ENCODE measurements around the gene DOCK3.
"Not testable (repeated sequence)": the region's sequence is repeated elsewhere in the genome, so short reads cannot be mapped to it uniquely, and the experiment has no call there.

The DOCK3 gene

DNA sequence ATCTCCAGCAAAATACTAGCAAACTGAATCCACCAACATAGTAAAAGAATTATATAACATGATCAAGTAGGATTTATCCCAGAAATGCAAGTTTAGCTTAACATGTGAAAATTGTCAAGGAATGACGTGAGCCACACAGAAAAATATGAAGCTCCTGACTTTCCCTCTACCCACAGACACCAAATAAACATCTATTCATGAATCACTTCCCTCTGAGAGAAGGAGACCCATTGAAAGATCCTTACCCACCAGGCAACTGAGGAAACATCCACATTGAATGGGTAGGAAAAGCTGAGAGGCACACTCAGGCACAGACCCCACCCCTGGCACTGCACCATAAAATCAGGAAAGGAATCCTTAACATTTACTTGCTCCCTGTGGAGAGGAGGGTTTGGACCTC, 608.2 kb downstream of the DOCK3 start:
- DNase-seq (ENCODE audit: low read depth in 4 of 4, low spot score in 1 of 4), result no peak

DNA sequence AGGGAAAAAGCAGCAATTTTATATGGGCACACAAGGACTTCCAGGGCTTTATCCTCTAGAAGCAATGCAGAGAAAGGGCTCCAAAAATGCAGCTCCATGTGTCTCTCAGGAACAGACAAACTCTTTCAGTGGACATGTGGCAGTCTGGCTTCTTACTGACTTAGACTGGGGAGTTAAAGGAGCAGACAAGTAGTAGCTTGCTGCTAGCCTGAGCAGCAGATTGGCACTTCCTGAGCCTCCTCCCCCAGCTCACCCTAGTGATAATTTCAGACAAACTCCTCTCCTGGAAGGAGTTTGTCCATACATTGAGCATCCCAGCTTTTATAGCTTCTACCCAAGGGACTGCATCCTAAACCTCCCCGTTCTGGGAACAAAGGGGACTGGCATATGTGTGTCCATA, 608.7 kb downstream of the DOCK3 start:
- DNase-seq (ENCODE audit: low read depth in 4 of 4, low spot score in 1 of 4), result no peak

GRCh38 chr3:51295625-51296024, 620.9 kb downstream of the DOCK3 start:
- no peak for DNase-seq (ENCODE audit: low read depth in 4 of 4, low spot score in 1 of 4)

DNA sequence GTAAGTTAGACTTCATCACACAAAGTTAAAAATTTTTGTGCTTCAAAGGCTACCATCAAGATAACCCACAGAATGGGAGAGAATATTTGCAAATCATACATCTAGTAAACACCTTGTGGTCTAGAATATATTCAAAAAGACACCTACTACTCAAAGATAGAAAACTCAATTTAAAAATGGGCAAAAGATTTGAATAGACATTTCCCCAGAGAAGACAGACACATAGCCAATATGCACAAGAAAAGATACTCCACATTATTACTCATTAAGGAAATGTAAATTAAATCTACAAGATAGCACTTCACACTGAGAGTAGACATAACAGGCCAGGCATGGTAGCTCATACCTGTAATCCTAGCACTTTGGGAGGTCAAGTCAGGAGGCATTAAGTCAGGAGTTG, 622.6 kb downstream of the DOCK3 start:
- DNase-seq (ENCODE audit: low read depth in 4 of 4, low spot score in 1 of 4), result no peak

GRCh38 chr3:51304230-51304629, 629.5 kb downstream of the DOCK3 start:
- no peak for DNase-seq (ENCODE audit: low read depth in 4 of 4, low spot score in 1 of 4)

- no peak for DNase-seq (ENCODE audit: low read depth in 4 of 4, low spot score in 1 of 4)
Observed at GRCh38 chr3:51306093-51306492, 631.4 kb downstream of the DOCK3 start.

- DNase-seq (ENCODE audit: low read depth in 4 of 4, low spot score in 1 of 4), result no peak
Observed at GRCh38 chr3:51307458-51307857, 632.7 kb downstream of the DOCK3 start.

- DNase-seq (ENCODE audit: low read depth in 4 of 4, low spot score in 1 of 4), result not testable (repeated sequence)
Observed at GRCh38 chr3:51307945-51308607, 633.3 kb downstream of the DOCK3 start.

DNA sequence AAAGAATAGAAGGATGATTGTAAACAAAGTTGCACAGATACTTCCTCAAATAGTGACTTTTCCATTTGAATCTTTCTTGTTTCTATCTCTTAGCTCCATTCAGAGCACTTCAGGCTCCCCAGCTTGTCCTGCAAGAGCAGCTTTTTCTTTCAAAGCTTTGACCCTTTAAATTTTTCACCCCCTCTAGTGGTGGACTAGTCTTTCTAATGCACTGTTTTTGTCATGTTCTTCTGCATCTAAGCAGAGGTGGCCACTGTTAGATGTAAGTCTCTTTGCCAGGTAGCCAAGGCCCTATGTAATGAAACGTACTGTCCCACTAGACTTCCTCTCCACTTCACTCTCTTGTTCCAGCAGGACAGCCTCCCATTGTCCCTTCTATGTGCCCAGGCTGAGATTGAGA, 636.3 kb downstream of the DOCK3 start:
- no peak for DNase-seq (ENCODE audit: low read depth in 4 of 4, low spot score in 1 of 4)

- no peak for DNase-seq (ENCODE audit: low read depth in 4 of 4, low spot score in 1 of 4)
Observed at GRCh38 chr3:51328206-51328605, 653.5 kb downstream of the DOCK3 start.

DNA sequence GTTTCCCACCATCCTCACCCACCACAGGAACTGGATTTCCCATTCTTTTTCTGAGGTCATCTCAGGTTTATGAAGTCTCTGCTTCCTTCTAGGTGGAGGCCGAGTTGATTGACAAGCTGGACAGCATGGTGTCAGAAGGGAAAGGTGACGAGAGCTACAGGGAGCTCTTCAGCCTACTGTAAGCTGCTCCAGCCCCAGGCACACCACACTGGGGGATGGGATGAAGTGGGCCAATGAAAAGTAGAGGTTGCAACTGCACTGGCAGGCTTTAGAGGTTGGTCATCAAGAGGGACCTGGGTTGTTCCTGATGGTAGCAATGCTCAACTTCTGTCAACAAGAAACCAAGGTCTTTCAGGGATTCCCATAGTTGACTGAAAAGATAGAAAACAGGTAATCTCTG, 655.3 kb downstream of the DOCK3 start:
- DNase-seq (ENCODE audit: low read depth in 4 of 4, low spot score in 1 of 4), result no peak

- DNase-seq (ENCODE audit: low read depth in 4 of 4, low spot score in 1 of 4), result no peak
Observed at GRCh38 chr3:51332156-51332555, 657.4 kb downstream of the DOCK3 start.

DNA sequence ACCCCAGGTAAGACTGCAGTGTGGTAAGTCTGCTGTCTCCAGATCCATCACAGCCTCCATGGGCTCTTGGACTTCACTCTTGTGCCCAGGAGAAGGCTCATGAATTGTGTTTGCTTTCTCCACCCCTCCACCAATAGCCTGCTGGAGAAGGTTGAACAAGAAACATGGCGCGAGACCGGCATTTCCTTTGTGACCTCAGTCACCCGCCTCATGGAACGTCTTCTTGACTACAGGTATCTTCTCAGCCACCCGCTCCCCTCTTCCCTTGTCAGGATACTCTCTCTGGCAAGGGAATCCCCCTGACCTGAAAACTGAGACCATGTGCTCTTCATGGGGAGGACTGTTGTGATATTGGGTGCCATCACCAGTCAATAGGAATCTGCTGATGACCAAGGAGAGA, 658.3 kb downstream of the DOCK3 start:
- no peak for DNase-seq (ENCODE audit: low read depth in 4 of 4, low spot score in 1 of 4)

DNA sequence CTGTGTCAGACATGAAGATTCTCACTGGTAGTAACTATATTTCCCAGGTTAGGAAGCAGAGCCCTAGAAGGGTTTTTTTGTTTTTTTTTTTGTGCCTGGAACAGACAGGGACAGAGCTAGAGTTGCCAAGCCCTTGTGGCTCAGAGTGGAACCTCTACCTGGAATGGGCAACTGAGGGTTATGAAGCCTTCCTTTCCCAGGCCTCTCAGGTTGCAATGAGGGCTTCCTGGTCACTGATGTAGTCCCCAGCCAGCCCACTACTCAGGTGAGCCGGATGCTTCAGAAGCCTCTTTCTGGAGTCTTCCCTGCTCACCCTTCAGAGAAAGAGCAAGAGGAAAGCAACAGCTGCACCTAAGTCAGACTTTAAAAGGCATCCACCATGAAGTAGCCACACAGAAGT, 661.5 kb downstream of the DOCK3 start:
- no peak for DNase-seq (ENCODE audit: low read depth in 4 of 4, low spot score in 1 of 4)

- DNase-seq (ENCODE audit: low read depth in 4 of 4, low spot score in 1 of 4), result no peak
Observed at GRCh38 chr3:51337666-51338065, 662.9 kb downstream of the DOCK3 start.

GRCh38 chr3:51338632-51339031, 663.9 kb downstream of the DOCK3 start:
- DNase-seq (ENCODE audit: low read depth in 4 of 4, low spot score in 1 of 4), result no peak

DNA sequence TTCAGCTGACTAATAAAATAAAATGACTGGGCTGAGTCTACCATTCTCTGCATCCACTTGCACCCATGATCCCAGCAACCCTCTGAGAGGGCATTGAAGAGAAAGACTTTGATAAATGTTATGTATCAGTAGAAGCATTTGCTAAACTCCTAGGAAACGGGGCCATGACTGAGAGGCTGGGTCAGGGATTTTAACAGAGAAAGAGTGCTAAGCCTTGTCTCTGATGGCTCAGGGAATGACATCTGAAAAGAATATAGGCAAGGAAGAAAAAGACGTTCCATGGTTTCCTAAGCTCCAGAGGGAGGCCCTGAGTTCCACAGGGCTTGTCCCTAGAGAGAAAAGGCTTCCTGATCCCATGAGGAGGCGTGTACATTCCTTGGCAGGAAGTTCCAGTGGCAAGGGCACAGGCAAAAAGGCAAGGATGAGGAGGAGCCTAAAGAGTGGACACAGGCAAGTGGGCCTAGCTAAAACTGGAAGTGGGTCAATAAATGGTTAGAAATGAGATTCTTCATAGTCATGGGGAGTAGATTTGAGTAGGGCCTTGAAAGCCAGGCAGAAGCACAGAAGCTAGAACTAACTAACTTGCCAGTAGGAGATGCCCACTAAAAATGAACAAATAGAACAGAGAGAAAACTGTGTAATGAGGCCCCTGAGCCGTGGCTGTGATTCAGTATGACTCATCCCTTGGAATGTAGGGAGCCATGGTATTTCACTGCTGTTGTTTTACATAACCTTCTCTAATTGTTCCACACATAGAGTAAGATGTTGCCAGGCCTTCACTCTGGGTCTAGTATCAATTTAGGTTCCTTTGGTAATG, 665.5 kb downstream of the DOCK3 start:
- DNase-seq (ENCODE audit: low read depth in 4 of 4, low spot score in 1 of 4), result no peak

- DNase-seq (ENCODE audit: low read depth in 4 of 4, low spot score in 1 of 4), result no peak
Observed at GRCh38 chr3:51340989-51341636, 666.4 kb downstream of the DOCK3 start.

DNA sequence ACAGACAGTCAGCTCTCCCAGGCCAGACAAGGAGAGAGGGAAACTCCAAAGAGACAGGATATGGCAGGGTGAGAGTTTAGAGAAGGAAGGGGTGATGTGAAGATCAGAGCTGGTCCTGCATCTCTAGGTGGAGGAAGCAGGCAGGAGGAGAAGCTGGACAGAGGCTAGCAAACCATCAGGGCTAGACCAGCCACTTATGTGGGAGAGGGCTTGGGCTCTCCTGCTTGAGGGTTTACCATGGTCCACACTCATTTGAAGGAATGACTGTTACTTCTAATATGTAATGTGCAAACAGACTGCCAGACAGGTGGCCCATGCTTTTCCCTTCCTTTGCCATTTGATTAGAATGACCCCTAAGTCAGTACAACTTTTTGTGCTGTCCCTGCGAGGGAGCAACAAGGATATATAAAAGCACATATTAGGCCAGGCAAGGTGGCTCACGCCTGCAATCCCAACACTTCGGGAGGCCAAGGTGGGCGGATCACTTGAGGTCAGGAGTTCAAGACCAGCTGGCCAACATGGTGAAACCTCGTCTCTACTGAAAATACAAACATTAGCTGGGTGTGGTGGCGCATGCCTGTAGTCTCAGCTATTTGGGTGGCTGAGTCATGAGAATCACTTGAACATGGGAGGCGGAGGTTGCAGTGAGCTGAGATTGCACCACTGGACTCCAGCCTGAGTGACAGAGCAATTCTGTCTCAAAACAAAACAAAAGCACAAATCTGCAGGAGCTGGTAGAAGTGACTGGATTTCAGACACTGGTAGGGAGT, 669.4 kb downstream of the DOCK3 start:
- DNase-seq (ENCODE audit: low read depth in 4 of 4, low spot score in 1 of 4), result no peak

- no peak for DNase-seq (ENCODE audit: low read depth in 4 of 4, low spot score in 1 of 4)
Observed at GRCh38 chr3:51350751-51351150, 676.0 kb downstream of the DOCK3 start.

- no peak for DNase-seq (ENCODE audit: low read depth in 4 of 4, low spot score in 1 of 4)
Observed at GRCh38 chr3:51353131-51353530, 678.4 kb downstream of the DOCK3 start.

- no peak for DNase-seq (ENCODE audit: low read depth in 4 of 4, low spot score in 1 of 4)
Observed at GRCh38 chr3:51353691-51354090, 679.0 kb downstream of the DOCK3 start.
